OCI-LY7 (cell line): ENCODE data around the gene GANAB. TPM values are rescaled to one million over a fixed set of nuclear protein-coding genes. Genes with fewer than 3 reads are reported as not detected.
A peak's percentile ranks its signal among the peaks of the same experiment; 100 is the strongest.

Source experiments
- BruUV-seq: library from RNA; stranded (reverse); fragments of 400-500 nt; replicated peaks from 2 replicates; lab custom pipeline; 2021; lab: Mats Ljungman, UMichigan
- CTCF ChIA-PET: fragments of 300-600 bp; sonication (Branson Sonifier 250); formaldehyde crosslinking; loops from one replicate; lab custom pipeline; 2022; ENCODE audit warnings: antibody characterized with exemption; ENCODE audit not compliant: unreplicated experiment; lab: Charles Lee
- POLR2A ChIA-PET: fragments of 300-600 bp; sonication (Branson Sonifier 250); formaldehyde crosslinking; loops from one replicate; lab custom pipeline; 2022; ENCODE audit warnings: antibody characterized with exemption; lab: Charles Lee
- DNase-seq: peaks from one replicate; pipeline ENCODE4 v3.0.0-alpha.2; 2015; ENCODE audit warnings: low spot score
- H2AFZ ChIP-seq: fragments of 200-600 bp; sonication (generic), shearing (Covaris generic); 2 replicates; pipeline ENCODE4 v1.6.1; 2014; ENCODE audit warnings: mild to moderate bottlenecking, antibody characterized with exemption, low read length, moderate library complexity
- H3K27ac ChIP-seq: fragments of 200-600 bp; sonication (generic); 2 replicates; pipeline ENCODE4 v1.5.1; 2014; ENCODE audit warnings: mixed run types, low read depth, mild to moderate bottlenecking, moderate library complexity, low read length, inconsistent platforms; ENCODE audit not compliant: poor library complexity, severe bottlenecking
- H3K36me3 ChIP-seq: fragments of 200-600 bp; sonication (generic); 2 replicates; pipeline ENCODE4 v1.6.1; 2014; ENCODE audit warnings: mild to moderate bottlenecking, antibody characterized with exemption, low read length, moderate library complexity, mixed read lengths; ENCODE audit not compliant: insufficient read depth
- H3K4me1 ChIP-seq: fragments of 200-600 bp; sonication (generic); 2 replicates; pipeline ENCODE4 v1.5.1; 2014; ENCODE audit warnings: mild to moderate bottlenecking, low read length; ENCODE audit not compliant: insufficient read depth, poor library complexity, severe bottlenecking
- H3K4me2 ChIP-seq: fragments of 200-600 bp; sonication (generic); 2 replicates; pipeline ENCODE4 v1.6.1; 2014; ENCODE audit warnings: mild to moderate bottlenecking, low read length
- H3K4me3 ChIP-seq: fragments of 200-600 bp; sonication (generic); 2 replicates; pipeline ENCODE4 v1.5.1; 2014; ENCODE audit warnings: mild to moderate bottlenecking, low read depth, low read length; ENCODE audit not compliant: poor library complexity, severe bottlenecking
- H3K79me2 ChIP-seq: fragments of 200-600 bp; sonication (generic); 2 replicates; pipeline ENCODE4 v1.6.1; 2016; ENCODE audit warnings: low read depth, mild to moderate bottlenecking, low read length, moderate library complexity, mixed read lengths; ENCODE audit not compliant: insufficient read depth
- H3K9me2 ChIP-seq: fragments of 200-600 bp; sonication (generic); 2 replicates; pipeline ENCODE4 v1.6.1; 2016; ENCODE audit warnings: mild to moderate bottlenecking, low read length, mixed read lengths; ENCODE audit not compliant: insufficient read depth
- H3K9me3 ChIP-seq: fragments of 200-600 bp; sonication (generic); 2 replicates; pipeline ENCODE4 v1.6.1; 2014; ENCODE audit warnings: mild to moderate bottlenecking, mixed run types, low read length, mixed read lengths
- H4K20me1 ChIP-seq: fragments of 200-600 bp; sonication (generic); 2 replicates; pipeline ENCODE4 v1.6.1; 2014; ENCODE audit warnings: mild to moderate bottlenecking, antibody characterized with exemption, low read length, moderate library complexity, mixed read lengths; ENCODE audit not compliant: insufficient read depth
- EZH2phosphoT487 ChIP-seq: fragments of 200-600 bp; sonication (generic); IDR thresholded peaks from 2 replicates; pipeline ENCODE4 v1.6.1; 2018; ENCODE audit warnings: low read depth, borderline replicate concordance, mild to moderate bottlenecking, mixed run types, antibody characterized with exemption, low read length, moderate library complexity, mixed read lengths
- intact Hi-C: fragments of 100-400 bp; cut with micrococcal nuclease; formaldehyde crosslinking; loops from one replicate; pipeline ENCODE4 v1.10.0; 2022; ENCODE audit not compliant: unreplicated experiment
- total RNA-seq, 2 experiments: library from RNA; depleted of rRNA in 1 of 2; stranded (reverse); fragments of >200 nt in 1 of 2; shearing (Covaris generic) in 1 of 2; gene quantifications; 2 replicates each; pipeline ENCODE4 v1.2.3, GENCODE V29; 2014 to 2022
- TF ChIP-seq, protein P1 (sequence below): fragments of 200-600 bp; sonication (generic); conservative IDR thresholded peaks from 2 replicates; pipeline ENCODE4 v1.5.1; 2014; ENCODE audit warnings: mild to moderate bottlenecking, antibody characterized with exemption, low read length, moderate library complexity, mixed read lengths

Gene GANAB
- total RNA-seq, 2 experiments from 2014 or later = 108 to 217 TPM

DNA sequence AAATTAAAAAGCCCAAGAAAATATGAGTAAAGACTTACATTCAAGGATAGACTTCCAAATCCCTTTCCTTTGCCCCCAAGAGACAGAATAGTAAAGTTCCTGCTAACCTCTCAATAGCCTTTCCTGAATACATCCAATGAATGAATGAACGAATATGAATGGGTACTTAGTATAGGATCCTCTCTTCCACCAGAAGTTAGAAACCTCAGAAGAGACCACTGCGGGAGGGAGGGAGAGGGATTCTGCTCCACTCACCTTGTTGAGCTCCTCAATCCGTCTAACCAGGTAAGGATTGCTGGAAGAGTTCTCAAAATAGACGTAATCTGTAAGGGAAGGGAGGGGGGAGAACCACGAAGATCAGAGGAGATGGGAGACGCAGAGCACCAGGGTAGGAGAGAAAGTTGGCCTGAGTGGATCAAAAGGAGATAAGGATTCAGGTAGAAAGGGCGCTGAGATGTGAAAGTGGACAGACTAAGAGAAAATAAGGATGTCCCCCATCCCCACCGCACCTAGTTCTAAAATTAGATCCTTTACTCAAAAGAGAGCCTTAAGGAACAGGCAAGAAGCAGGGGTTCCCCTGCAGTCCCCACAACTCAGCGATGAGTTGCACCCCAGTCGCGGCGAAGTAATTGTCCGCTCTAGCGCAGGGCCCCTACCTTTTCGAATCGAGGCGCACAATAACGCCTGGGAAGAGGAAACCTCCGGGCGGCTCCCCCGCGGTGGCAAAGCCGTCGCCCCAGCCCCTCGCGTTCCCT lies 45.9 kb downstream of the GANAB start:
- peak; percentile 49 for DNase-seq
- H3K27ac ChIP-seq = peak overlapping the region; percentile 87
- ChIA-PET POLR2A (interaction anchor here (0.6 to 2.5 kb wide), 7 partner anchors 9 to 973 kb away, joined by 3 to 37 read pairs (median 6); partner anchors contain the start of genes B3GAT3, C11orf98, CSKMT and EEF1G), CTCF (interaction anchor here (0.5 to 0.6 kb wide), 3 partner anchors 8 to 216 kb away, joined by 3 to 8 read pairs (median 6); partner anchors contain the start of gene TUT1)
- peak overlapping the region; percentile 98 for H3K4me3 ChIP-seq
- peaks cover 9% of the 10 kb centered on the region; the same call in 1 of the 2 replicates for H4K20me1 ChIP-seq
- no peak for TF ChIP-seq EZH2phosphoT487
- TF ChIP-seq, protein P1, sequence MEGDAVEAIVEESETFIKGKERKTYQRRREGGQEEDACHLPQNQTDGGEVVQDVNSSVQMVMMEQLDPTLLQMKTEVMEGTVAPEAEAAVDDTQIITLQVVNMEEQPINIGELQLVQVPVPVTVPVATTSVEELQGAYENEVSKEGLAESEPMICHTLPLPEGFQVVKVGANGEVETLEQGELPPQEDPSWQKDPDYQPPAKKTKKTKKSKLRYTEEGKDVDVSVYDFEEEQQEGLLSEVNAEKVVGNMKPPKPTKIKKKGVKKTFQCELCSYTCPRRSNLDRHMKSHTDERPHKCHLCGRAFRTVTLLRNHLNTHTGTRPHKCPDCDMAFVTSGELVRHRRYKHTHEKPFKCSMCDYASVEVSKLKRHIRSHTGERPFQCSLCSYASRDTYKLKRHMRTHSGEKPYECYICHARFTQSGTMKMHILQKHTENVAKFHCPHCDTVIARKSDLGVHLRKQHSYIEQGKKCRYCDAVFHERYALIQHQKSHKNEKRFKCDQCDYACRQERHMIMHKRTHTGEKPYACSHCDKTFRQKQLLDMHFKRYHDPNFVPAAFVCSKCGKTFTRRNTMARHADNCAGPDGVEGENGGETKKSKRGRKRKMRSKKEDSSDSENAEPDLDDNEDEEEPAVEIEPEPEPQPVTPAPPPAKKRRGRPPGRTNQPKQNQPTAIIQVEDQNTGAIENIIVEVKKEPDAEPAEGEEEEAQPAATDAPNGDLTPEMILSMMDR = no peak
- peaks cover 24% of the 10 kb centered on the region for H3K4me1 ChIP-seq
- peaks cover 84% of the 10 kb centered on the region for H3K36me3 ChIP-seq
- H3K9me3 ChIP-seq = no peaks in the 10 kb centered on the region
- H3K4me2 ChIP-seq = peak overlapping the region; percentile 98
- intact Hi-C loops = loop anchor here (2.0 kb wide), 1 partner anchor 64 kb away; the partner anchor contains the start of genes C11orf98 and CSKMT
- H2AFZ ChIP-seq = no peak overlapping the region; the same call in 1 of the 2 replicates
- peaks cover 37% of the 10 kb centered on the region for H3K79me2 ChIP-seq
- no TSS peak for BruUV-seq
- no peaks in the 10 kb centered on the region for H3K9me2 ChIP-seq

DNA sequence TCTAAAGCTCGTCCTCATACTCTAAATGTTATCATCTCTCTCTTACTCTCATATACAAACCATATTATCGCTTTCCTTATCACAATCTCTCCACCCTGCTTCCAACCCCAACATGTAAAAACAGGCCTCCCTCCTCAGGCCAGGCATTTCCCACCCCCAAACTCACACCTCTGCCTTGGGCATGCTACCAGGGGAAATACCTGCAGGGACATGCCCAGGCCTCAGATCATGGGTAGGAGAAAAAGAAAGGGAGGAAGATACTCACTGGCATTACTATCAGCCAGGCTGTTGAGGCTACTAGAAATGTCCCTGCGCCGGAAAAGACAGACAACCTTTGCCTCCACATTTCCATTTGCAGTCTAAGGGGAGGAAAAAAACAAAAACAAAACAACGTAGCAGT lies 46.5 kb downstream of the GANAB start:
- no peak for TF ChIP-seq EZH2phosphoT487
- TF ChIP-seq, protein P1 = no peak
- Histone ChIP-seq H3K4me1 (peaks cover 24% of the 10 kb centered on the region), H3K4me2 (peak overlapping the region; percentile 98), H3K9me3 (no peaks in the 10 kb centered on the region), H3K4me3 (peak overlapping the region; percentile 98), H4K20me1 (peaks cover 9% of the 10 kb centered on the region; the same call in 1 of the 2 replicates), H2AFZ (no peak overlapping the region), H3K36me3 (peaks cover 84% of the 10 kb centered on the region), H3K27ac (peak overlapping the region; percentile 87), H3K79me2 (peaks cover 37% of the 10 kb centered on the region), H3K9me2 (no peaks in the 10 kb centered on the region)
- BruUV-seq = TSS peak; percentile 64
- DNase-seq = no peak
- intact Hi-C loops = loop anchor here (2.0 to 10.0 kb wide), 3 partner anchors 65 to 235 kb away; partner anchors contain the start of genes C11orf98, CSKMT, HNRNPUL2 and STX5
- ChIA-PET POLR2A (interaction anchor here (0.6 to 2.5 kb wide), 6 partner anchors 8 to 1684 kb away, joined by 3 to 37 read pairs (median 4); partner anchors contain the start of genes EEF1G, LBHD1, TUT1 and UQCC3), CTCF (interaction anchor here (0.5 kb wide), 1 partner anchor 7 kb away, joined by 3 read pairs; no protein-coding TSS in a partner anchor)
